Keratinocyte (primary cell): ENCODE data around the gene CFAP299.

Experiments
- CTCF ChIP-seq, 3 experiments: IDR thresholded peaks in 1 of 3; conservative IDR thresholded peaks in 1 of 3; optimal IDR thresholded peaks in 1 of 3; 2 replicates in 2 of 3; 3 replicates in 1 of 3; pipeline versions ENCODE3 to v1.5.1; 2011; ENCODE audit warnings: low read length in 3 of 3, mild to moderate bottlenecking in 3 of 3, moderate library complexity in 2 of 3, control low read depth in 1 of 3, inconsistent platforms in 1 of 3; ENCODE audit not compliant: insufficient read depth in 2 of 3; ENCODE audit errors: extremely low read depth in 1 of 3
- EZH2 ChIP-seq: IDR thresholded peaks from one replicate; pipeline ENCODE4 v1.6.1; 2012; ENCODE audit warnings: inconsistent platforms, mild to moderate bottlenecking, low read length, moderate library complexity

- TF ChIP-seq EZH2 (no peak), CTCF (optimal IDR thresholded peaks at IDR 0.05 in 1 of 3, IDR thresholded peaks at IDR 0.05 in 1 of 3, conservative IDR thresholded peaks at IDR 0.05 in 1 of 3; ENCODE audit: extremely low read depth in 1 of 3, insufficient read depth in 2 of 3, low read length in 3 of 3) (no peak)
Observed at GRCh38 chr4:80393970-80394250, 58.4 kb downstream of the CFAP299 start.
